Stimulated activated memory B cell treated with anti-CD40 and anti-IgM and Interleukin-4, amounts not matched to agents 10 μg/mL and 1 μg/mL and 100 μg/mL, for 72 hours (primary cell): ENCODE measurements around the gene PLAAT2.
A peak's percentile ranks its signal among the peaks of the same experiment; 100 is the strongest.
"Not testable (repeated sequence)": the region's sequence is repeated elsewhere in the genome, so short reads cannot be mapped to it uniquely, and the experiment has no call there.

Source experiments
- ATAC-seq: fragments of 150-1000 bp; cut with Tn5 transposase; 2 replicates; pipeline ENCODE4 v1.10.0; 2021
- H3K27ac Mint-ChIP-seq: one replicate; pipeline ENCODE4 v1.8.0; 2022; ENCODE audit warnings: mild to moderate bottlenecking, mixed read lengths
- H3K27me3 Mint-ChIP-seq: one replicate; pipeline ENCODE4 v1.8.0; 2022; ENCODE audit warnings: mixed read lengths
- H3K36me3 Mint-ChIP-seq: one replicate; pipeline ENCODE4 v1.8.0; 2022; ENCODE audit warnings: mixed read lengths
- H3K4me1 Mint-ChIP-seq: one replicate; pipeline ENCODE4 v1.8.0; 2022; ENCODE audit warnings: mixed read lengths
- H3K4me3 Mint-ChIP-seq: one replicate; pipeline ENCODE4 v1.8.0; 2022; ENCODE audit warnings: mild to moderate bottlenecking, moderate library complexity, mixed read lengths
- H3K9me3 Mint-ChIP-seq: one replicate; pipeline ENCODE4 v1.8.0; 2022; ENCODE audit warnings: mixed read lengths

Gene PLAAT2

GRCh38 chr11:63563201-63564055 lies at the start of gene PLAAT2:
Gene PLAAT2 (minus strand): TSS chr11:63563379. CDS start chr11:63563324, 55 bp downstream.
- Mint-ChIP-seq H3K27ac (no peak within 1 kb of the TSS), H3K36me3 (no peaks in the 10 kb centered on the region), H3K9me3 (no peaks in the 10 kb centered on the region), H3K4me3 (no peak within 1 kb of the TSS), H3K4me1 (peaks cover 40% of the 10 kb centered on the region), H3K27me3 (peaks cover 9% of the 10 kb centered on the region)
- ATAC-seq: no peak

GRCh38 chr11:63612181-63612580 lies 49.0 kb upstream of the PLAAT2 start:
- Mint-ChIP-seq H3K9me3 (no peaks in the 10 kb centered on the region), H3K27ac (no peak overlapping the region), H3K27me3 (no peaks in the 10 kb centered on the region), H3K4me3 (no peak overlapping the region), H3K4me1 (peaks cover 41% of the 10 kb centered on the region), H3K36me3 (no peaks in the 10 kb centered on the region)
- no peak for ATAC-seq

- H3K27me3 Mint-ChIP-seq: peaks cover 5% of the 10 kb centered on the region
- H3K36me3 Mint-ChIP-seq: no peaks in the 10 kb centered on the region
- H3K4me3 Mint-ChIP-seq: no peak overlapping the region
- peaks cover 41% of the 10 kb centered on the region for H3K4me1 Mint-ChIP-seq
- H3K9me3 Mint-ChIP-seq: no peaks in the 10 kb centered on the region
- H3K27ac Mint-ChIP-seq: no peak overlapping the region
- ATAC-seq: no peak
Measured at GRCh38 chr11:63611395-63611747, 48.2 kb upstream of the PLAAT2 start.

- Mint-ChIP-seq H3K9me3 (no peaks in the 10 kb centered on the region), H3K27me3 (peaks cover 9% of the 10 kb centered on the region), H3K36me3 (no peaks in the 10 kb centered on the region), H3K4me3 (no peak overlapping the region), H3K4me1 (peaks cover 41% of the 10 kb centered on the region), H3K27ac (no peak overlapping the region)
- no peak for ATAC-seq
Measured at GRCh38 chr11:63610604-63611394, 47.6 kb upstream of the PLAAT2 start.

- no peak for ATAC-seq
- Mint-ChIP-seq H3K27ac (peak overlapping the region; percentile 22), H3K27me3 (peaks cover 9% of the 10 kb centered on the region), H3K36me3 (no peaks in the 10 kb centered on the region), H3K4me3 (no peak overlapping the region), H3K9me3 (no peaks in the 10 kb centered on the region), H3K4me1 (peaks cover 41% of the 10 kb centered on the region)
Measured at GRCh38 chr11:63609971-63610580, 46.9 kb upstream of the PLAAT2 start.

- ATAC-seq: peak; percentile 41
- Mint-ChIP-seq H3K4me3 (no peak overlapping the region), H3K4me1 (peaks cover 39% of the 10 kb centered on the region), H3K36me3 (no peaks in the 10 kb centered on the region), H3K27me3 (peaks cover 9% of the 10 kb centered on the region), H3K27ac (peak overlapping the region; percentile 22), H3K9me3 (no peaks in the 10 kb centered on the region)
Measured at GRCh38 chr11:63609536-63609935, 46.4 kb upstream of the PLAAT2 start.

- peaks cover 30% of the 10 kb centered on the region for H3K4me1 Mint-ChIP-seq
- H3K9me3 Mint-ChIP-seq: no peaks in the 10 kb centered on the region
- H3K36me3 Mint-ChIP-seq: no peaks in the 10 kb centered on the region
- H3K4me3 Mint-ChIP-seq: no peak overlapping the region
- peak overlapping the region; percentile 22 for H3K27ac Mint-ChIP-seq
- ATAC-seq: peak; percentile 61
- peaks cover 9% of the 10 kb centered on the region for H3K27me3 Mint-ChIP-seq
Measured at GRCh38 chr11:63608353-63609345, 45.5 kb upstream of the PLAAT2 start.

- H3K36me3 Mint-ChIP-seq: no peaks in the 10 kb centered on the region
- peaks cover 5% of the 10 kb centered on the region for H3K4me1 Mint-ChIP-seq
- H3K9me3 Mint-ChIP-seq: no peaks in the 10 kb centered on the region
- no peak overlapping the region for H3K27ac Mint-ChIP-seq
- ATAC-seq: no peak
- peaks cover 9% of the 10 kb centered on the region for H3K27me3 Mint-ChIP-seq
- H3K4me3 Mint-ChIP-seq: no peak overlapping the region
Measured at GRCh38 chr11:63603180-63603518, 40.0 kb upstream of the PLAAT2 start.

- H3K4me1 Mint-ChIP-seq, ATAC-seq, H3K36me3 Mint-ChIP-seq, H3K9me3 Mint-ChIP-seq, H3K27ac Mint-ChIP-seq, H3K27me3 Mint-ChIP-seq, H3K4me3 Mint-ChIP-seq: not testable (repeated sequence)
Measured at GRCh38 chr11:63602290-63603179, 39.4 kb upstream of the PLAAT2 start.

GRCh38 chr11:63599211-63600122 lies 36.3 kb upstream of the PLAAT2 start:
- no peaks in the 10 kb centered on the region for H3K27me3 Mint-ChIP-seq
- no peaks in the 10 kb centered on the region for H3K9me3 Mint-ChIP-seq
- no peak overlapping the region for H3K4me3 Mint-ChIP-seq
- H3K4me1 Mint-ChIP-seq: peaks cover 2% of the 10 kb centered on the region
- no peak for ATAC-seq
- H3K27ac Mint-ChIP-seq: no peak overlapping the region
- no peaks in the 10 kb centered on the region for H3K36me3 Mint-ChIP-seq

GRCh38 chr11:63598556-63598955 lies 35.4 kb upstream of the PLAAT2 start:
- no peak overlapping the region for H3K4me3 Mint-ChIP-seq
- H3K27ac Mint-ChIP-seq: no peak overlapping the region
- no peaks in the 10 kb centered on the region for H3K27me3 Mint-ChIP-seq
- peak; percentile 43 for ATAC-seq
- H3K4me1 Mint-ChIP-seq: peaks cover 8% of the 10 kb centered on the region
- no peaks in the 10 kb centered on the region for H3K36me3 Mint-ChIP-seq
- no peaks in the 10 kb centered on the region for H3K9me3 Mint-ChIP-seq

GRCh38 chr11:63595296-63595695 lies 32.1 kb upstream of the PLAAT2 start:
- Mint-ChIP-seq H3K9me3 (no peaks in the 10 kb centered on the region), H3K27me3 (no peaks in the 10 kb centered on the region), H3K4me1 (peaks cover 12% of the 10 kb centered on the region), H3K27ac (no peak overlapping the region), H3K36me3 (peaks cover 13% of the 10 kb centered on the region), H3K4me3 (no peak overlapping the region)
- ATAC-seq: no peak

GRCh38 chr11:63592975-63593395 lies 29.8 kb upstream of the PLAAT2 start:
- no peaks in the 10 kb centered on the region for H3K9me3 Mint-ChIP-seq
- ATAC-seq: no peak
- H3K4me1 Mint-ChIP-seq: peaks cover 12% of the 10 kb centered on the region
- H3K36me3 Mint-ChIP-seq: peaks cover 20% of the 10 kb centered on the region
- no peak overlapping the region for H3K27ac Mint-ChIP-seq
- no peak overlapping the region for H3K4me3 Mint-ChIP-seq
- no peaks in the 10 kb centered on the region for H3K27me3 Mint-ChIP-seq
